GM21360 (cell line): ENCODE results near the gene ANKRD63.

Source experiments
- ATAC-seq: cut with Tn5 transposase; IDR thresholded peaks from one replicate; pipeline ENCODE4 v1.9.1; 2021; ENCODE audit warnings: mild to moderate bottlenecking, moderate library complexity; ENCODE audit not compliant: unreplicated experiment

Gene ANKRD63

GRCh38 chr15:40313531-40314398 is 30.9 kb upstream of the ANKRD63 start:
- no peak for ATAC-seq

DNA sequence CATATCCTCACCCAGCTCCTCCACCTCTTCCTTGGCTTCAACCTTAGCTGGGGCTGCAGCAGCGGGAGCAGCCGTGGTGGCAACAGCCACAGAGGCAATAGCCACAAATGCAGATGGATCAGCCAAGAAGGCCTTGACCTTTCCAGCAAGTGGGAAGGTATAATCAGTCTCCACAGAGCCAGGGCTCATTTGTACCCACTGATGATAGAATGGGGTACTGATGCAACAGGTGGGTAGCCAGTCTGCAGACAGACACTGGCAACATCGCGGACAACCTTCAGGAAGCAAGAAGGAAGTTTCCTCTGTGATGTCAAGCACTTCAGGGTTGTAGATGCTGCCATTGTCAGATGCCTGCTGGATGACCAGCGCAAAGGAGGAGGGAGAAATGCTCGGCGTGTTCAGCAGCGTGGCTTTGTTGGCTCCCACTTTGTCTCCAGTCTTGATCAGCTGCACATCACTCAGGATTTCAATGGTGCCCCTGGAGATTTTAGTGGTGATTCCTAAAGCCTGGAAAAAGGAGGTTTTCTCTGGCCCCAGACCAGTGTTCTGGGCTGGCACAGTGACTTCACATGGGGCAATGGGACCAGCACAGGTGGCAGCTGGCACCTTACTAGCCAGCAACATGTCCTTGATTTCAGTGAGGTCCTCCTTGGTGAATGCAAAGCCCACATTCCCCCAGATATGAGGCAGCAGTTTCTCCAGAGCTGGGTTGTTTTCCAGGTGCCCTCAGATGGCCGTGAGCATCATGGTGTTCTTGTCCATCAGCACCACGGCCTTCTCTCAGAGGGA is 29.7 kb upstream of the ANKRD63 start:
- no peak for ATAC-seq

GRCh38 chr15:40310993-40311392 is 28.1 kb upstream of the ANKRD63 start:
- no peak for ATAC-seq

GRCh38 chr15:40310001-40310959 is 27.4 kb upstream of the ANKRD63 start:
- no peak for ATAC-seq

DNA sequence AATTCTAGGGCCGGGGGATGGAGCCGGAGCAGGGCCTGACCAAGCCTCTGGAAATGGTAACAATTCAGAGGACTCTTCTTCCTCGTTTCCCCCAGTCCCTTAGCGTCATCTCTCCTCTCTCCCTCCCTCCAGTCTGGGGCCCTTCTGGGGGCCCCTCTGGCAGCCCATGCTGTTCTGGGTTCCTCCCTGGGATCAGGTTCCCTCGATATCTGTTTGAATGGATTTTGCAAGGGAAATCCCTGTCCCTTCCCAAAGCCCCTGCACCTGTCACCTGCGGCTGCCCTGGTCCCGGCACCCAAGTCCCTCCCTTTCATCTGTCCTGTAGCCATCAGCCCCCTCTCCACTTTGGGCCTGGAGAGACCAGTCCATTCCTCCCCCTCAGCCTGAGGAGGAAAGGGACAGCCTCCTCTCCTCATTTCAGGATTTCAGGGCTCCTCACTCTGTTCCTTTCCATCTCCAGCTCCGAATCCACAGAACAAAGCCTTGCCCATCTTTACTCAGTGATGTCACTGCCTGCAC is 26.5 kb upstream of the ANKRD63 start:
- no peak for ATAC-seq

- ATAC-seq: no peak
These were observed 24.8 kb upstream of the ANKRD63 start, which contains the start of gene PLCB2 for GRCh38 chr15:40307421-40308211. TSS of gene PLCB2 (minus strand) at chr15:40307935. CDS start at chr15:40307672, 263 bp downstream.

GRCh38 chr15:40306908-40307307 is 24.0 kb upstream of the ANKRD63 start:
- no peak for ATAC-seq

GRCh38 chr15:40306371-40306770 is 23.5 kb upstream of the ANKRD63 start:
- ATAC-seq: no peak

DNA sequence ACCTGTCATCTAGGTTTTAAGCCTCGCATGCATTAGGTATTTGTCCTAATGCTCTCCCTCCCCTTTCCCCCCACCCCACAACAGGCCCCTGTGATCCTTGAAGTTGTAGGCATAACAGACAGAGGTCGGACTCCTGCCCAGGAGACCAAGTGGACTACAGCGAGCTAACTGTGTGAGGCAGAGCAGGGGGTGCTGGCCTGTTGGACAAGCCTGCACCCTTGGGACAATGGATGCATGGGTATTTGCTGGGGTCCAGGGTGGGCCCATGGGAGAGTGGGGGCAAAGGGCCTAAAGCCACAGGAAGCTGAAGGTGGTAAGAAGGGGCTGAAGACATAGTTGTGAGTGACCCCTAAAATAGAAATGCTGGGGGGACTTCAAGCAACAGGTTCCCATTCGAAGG is 22.4 kb upstream of the ANKRD63 start:
- ATAC-seq: no peak

GRCh38 chr15:40303576-40303975 is 20.7 kb upstream of the ANKRD63 start:
- no peak for ATAC-seq

DNA sequence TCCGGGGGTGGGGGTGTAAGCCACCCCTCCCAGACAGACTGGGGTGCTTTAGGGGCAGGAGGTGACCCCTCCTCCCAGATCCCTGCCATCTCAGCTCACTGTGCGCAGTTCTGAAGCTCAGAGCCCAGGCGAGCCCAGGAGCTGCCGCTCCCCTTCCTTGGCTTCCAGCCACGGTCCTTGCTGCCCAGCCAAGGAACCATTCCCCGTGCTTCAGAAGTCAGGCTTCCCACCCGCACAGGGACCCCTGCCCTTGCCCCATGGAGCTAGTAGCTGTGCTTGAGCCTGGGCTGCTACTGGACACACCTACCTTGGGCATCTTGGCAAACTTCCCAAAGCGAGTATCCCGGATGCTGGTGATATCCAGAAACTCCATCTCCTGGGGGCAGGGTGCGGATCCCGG is 20.1 kb upstream of the ANKRD63 start:
- ATAC-seq: no peak

GRCh38 chr15:40302288-40302886 is 19.5 kb upstream of the ANKRD63 start:
- no peak for ATAC-seq

DNA sequence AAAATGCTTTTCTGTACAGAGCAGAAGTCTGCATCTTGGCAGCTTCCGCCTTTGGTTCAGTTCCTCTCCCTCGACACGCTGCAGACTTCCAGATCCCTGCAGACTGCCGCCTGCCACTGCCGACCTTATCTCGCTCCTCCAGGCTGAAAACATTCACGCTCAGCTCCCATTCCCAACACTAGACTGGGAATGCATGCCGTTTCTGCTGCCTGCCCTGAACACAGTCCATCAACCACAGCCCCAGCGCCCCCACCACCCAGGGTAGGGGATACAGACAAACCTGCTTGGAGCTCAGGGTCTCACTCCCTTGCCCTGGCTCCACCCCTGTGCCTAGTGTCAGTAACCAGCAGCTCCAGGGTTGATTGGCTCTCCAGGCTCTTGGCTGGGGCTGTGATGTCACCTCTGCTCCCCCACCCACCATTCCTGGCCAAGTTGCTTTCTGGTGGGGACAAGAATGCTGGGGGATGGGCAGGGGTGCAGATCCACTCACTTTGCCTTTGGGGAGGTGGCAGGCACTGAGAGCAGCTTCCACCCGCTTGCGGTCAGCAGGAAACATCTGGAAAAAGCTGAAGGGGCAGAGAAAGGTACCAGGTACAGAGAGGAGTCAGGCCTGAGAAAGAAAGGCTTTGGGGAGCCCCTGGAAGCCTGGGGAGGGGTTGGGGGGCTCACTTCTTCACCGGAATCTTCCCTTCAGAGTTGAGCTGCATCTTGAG is 18.8 kb upstream of the ANKRD63 start:
- no peak for ATAC-seq

- no peak for ATAC-seq
These were observed 17.9 kb upstream of the ANKRD63 start for GRCh38 chr15:40300771-40301170.

DNA sequence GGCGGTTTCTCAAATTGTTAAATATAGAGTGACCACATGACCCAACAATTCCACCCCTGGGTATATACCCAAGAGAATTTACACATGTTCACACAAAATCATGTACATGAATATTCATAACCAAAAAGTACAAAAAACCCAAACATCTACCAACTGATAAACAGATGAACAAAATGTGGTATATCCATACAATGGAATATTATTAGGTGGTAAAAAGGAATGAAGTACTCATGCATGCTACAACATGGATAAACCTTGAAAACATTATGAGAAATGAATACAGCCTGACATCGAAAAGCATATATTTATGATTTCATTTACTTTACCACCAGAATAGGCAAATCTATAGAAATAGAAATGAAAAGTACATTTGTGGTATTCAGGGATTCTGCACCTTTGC is 17.5 kb upstream of the ANKRD63 start:
- no peak for ATAC-seq

- ATAC-seq: no peak
These were observed 15.5 kb upstream of the ANKRD63 start for GRCh38 chr15:40298216-40298935.

DNA sequence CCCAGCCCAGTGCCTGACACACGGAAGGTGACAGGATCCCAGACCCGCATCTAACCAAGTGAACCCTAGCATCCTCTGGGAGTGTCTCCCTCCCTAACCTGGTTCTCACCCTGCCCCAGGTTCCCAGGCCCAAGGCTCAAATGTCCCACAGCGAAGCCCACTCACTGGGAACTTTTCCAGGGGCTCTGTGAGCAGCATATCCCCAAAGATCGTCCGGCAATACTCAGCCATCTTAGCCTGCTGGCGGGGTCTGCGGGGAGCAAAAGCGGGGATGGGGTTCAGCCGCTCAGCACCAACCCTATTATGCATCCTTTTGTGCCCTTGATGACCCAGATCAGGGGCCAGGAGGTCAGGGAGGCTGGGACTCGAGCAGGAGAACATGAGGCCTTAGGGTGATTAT is 14.5 kb upstream of the ANKRD63 start:
- ATAC-seq: no peak

- ATAC-seq: no peak
These were observed 13.8 kb upstream of the ANKRD63 start for GRCh38 chr15:40296561-40297230.
